Amniotic stem cell (primary cell): ENCODE data around the gene CRIP2.

Experiments used
- DNase-seq: peaks from one replicate; lab custom pipeline; 2025; lab: John Stamatoyannopoulos, UW

Gene CRIP2

DNA sequence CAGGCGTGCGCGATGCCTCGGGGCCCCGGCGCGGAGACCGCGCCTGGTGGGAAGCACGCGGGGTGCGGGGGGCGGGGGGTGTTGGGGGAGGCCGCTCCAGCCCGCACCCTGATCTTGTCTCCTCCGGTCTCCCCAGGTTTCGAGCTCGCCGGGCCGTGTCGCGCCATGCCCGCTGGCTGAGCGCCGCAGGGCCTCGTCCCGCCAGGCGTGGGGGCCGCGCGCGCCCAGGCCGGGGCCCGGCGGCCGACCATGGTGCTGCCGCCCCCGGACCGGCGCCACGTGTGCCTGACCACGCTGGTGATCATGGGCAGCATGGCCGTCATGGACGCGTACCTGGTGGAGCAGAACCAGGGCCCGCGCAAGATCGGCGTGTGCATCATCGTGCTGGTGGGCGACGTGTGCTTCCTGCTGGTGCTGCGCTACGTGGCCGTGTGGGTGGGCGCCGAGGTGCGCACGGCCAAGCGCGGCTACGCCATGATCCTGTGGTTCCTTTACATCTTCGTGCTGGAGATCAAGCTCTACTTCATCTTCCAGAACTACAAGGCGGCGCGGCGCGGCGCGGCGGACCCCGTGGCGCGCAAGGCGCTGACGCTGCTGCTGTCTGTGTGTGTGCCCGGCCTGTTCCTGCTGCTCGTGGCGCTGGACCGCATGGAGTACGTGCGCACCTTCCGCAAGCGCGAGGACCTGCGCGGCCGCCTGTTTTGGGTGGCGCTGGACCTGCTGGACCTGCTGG lies 54.1 kb downstream of the CRIP2 start:
- no peak for DNase-seq

DNA sequence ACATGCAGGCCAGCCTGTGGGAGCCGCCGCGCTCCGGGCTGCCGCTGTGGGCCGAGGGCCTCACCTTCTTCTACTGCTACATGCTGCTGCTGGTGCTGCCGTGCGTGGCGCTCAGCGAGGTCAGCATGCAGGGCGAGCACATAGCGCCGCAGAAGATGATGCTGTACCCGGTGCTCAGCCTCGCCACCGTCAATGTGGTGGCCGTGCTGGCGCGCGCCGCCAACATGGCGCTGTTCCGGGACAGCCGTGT lies 54.6 kb downstream of the CRIP2 start:
- DNase-seq = no peak
